Activated T-cell treated with anti-CD3 and anti-CD28 coated beads for 4 hours (primary cell): Measurements from ENCODE around the gene TPGS1.

ENCODE experiments used
- DNase-seq: peaks from one replicate; pipeline ENCODE4 v3.0.0-alpha.2; 2020

TPGS1 gene

DNA sequence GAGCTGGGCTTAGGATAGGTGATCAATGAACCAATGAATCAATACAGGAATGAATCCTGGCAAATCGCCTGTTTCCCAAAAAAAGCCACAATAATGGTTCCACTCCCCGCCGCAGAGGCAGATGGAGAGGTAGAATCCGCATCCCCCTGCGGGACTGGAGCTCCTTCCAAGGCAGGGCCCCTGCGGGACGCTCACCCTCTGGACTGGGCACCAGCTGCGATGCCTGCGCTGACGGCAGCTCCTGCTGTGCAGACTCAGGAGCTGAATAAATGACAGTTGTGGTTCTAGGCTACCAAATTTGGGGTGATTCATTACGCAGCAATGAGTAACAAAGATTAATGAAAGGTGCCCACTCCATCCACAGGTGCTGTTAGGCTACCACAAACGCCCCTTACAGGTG is 15.4 kb downstream of the TPGS1 start:
- DNase-seq, result no peak

DNA sequence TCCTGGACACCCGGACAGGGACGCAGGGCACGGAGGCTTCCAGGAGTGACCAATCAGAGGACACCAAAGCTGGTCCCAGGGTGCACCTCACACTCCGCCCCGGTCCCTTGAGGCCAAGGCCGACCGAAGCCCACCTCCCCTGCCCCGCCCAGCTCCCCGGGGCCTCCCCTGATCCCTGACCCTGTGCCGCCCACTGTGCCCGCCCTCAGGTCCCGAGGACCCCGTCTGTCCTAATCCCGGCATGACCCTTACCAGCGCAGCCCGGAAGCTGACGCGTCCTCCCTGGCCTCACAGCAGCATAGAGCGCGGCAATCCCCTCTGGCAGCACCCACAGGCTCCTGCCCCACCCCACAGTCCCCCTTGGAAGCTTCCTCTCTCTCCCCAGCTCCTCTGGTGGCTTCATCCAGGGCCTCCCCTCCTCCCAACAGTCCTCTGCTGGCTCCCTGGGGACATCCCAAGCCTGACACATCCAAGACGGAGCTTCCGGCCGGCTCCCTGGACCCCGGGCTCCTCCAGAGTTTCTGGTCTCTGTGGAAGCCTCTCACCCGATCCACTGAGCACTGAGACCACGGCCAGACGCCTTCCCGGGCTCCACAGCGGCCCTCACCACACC is 16.9 kb downstream of the TPGS1 start:
- DNase-seq, result no peak

DNA sequence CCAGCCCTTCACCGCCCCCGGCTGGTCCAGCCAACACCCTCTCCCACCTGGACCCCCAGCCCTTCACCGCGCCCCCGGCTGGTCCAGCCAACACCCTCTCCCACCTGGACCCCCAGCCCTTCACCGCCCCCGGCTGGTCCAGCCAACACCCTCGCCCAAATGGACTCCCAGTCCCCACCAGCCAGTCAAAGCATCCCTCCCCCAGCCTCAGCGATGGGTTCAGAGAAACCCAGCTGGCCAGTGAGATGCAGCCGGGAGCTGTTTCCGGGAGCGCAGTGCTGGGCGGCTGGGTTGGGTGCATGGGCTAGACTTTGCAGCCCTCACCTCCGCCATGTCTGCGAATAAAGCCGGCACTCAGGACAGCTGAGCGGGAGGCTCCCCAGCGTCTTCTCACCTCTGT is 17.7 kb downstream of the TPGS1 start:
- no peak for DNase-seq

DNA sequence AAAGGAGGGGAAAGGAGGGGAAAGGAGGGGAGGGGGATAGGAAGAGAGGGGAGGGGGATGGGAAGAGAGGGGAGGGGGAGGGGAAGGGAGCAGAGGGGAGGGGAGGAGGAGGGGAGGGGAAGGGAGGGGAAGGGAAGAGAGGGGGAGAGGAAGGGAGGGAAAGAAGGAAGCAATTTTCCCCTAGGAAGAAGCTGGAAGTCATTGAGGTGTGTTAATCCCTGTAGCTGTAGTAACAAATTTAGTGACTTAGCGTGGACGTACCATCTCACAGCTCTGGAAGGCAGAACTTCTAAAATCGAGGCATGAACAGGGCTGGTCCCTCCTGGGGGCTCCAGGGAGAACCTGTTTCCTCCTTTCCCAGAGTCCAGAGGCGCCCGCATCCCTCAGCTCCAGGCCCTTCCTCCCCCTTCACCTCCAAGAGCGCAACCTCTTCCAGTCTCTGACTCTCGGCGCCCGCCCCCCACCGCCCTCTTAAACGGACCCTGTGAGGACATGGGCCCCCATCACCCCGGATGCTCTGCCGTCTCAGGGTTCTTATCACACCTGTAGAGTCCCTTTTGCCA is 18.6 kb downstream of the TPGS1 start:
- DNase-seq, result no peak

DNA sequence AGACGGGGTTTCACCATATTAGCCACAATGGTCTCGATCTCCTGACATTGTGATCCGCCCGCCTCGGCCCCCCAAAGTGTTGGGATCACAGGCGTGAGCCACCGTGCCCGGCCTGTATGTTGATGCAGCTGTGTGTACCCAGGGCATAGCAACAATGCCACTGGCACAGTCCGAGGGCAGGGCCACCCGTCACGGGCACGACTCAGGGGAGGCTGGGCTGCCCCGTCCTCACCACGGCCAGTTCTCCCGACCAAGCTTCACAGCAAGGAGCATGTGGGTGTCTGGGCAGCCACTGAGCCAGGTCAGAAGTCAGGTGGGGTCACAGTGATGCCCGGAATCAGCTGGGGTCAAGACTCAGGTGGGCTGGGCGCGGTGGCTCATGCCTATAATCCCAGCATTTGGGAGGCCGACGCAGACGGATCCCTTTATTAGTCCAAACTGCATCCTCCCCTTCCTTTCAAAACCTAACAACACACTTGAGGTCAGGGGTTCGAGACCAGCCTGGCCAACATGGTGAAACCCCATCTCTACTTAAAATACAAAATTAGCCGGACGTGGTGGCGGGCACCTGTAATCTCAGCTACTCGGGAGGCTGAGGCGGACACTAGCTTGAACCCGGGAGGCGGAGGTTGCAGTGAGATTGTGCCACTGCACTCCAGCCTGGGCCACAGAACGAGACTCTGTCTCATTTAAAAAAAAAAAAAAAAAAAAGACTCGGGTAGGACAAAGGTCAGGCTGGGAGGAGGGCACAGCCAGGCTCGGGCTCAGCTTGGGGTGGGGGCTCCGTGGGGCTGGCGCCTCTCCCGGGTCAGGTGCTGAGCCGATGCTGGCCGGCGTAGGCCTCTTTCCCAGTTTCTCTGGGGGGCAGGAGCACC is 23.1 kb downstream of the TPGS1 start:
- DNase-seq, result no peak

DNA sequence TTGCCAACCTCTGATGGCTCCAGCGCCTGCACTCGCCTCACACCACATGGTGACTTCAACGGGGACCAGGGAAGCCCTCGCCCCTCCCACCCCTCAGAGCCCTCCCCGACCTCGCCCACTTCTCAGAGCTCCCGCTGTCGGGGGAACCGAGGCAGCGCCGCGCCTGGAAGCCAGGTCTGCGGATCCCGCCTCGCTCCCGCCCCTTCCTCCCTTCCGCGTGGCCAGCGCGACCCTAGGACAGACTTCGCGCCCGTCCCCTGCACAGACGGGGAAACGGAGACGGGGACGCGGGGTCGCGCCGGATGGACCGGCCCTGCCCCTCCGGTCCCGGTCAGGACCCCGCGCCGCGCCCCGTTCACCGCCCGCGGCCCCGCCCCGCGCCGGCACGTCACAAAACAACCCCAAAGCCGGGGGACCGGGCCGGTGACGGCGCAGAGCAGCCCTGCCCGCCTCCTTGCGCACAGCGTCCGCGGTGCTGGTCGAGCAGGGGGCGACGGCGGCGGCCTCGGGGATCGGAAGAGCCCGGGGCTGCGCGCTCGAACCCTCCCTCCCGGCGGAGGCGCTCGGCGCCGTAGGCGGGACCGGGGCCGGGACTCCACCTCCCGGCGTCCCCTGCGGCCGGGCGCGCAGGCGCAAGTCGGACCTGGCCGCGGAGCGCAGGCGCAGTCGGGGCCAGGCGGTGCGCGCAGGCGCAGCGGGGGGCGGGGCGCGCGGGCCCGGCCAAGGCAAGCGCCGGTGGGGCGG is 23.9 kb downstream of the TPGS1 start:
- DNase-seq, result peak; percentile 85

DNA sequence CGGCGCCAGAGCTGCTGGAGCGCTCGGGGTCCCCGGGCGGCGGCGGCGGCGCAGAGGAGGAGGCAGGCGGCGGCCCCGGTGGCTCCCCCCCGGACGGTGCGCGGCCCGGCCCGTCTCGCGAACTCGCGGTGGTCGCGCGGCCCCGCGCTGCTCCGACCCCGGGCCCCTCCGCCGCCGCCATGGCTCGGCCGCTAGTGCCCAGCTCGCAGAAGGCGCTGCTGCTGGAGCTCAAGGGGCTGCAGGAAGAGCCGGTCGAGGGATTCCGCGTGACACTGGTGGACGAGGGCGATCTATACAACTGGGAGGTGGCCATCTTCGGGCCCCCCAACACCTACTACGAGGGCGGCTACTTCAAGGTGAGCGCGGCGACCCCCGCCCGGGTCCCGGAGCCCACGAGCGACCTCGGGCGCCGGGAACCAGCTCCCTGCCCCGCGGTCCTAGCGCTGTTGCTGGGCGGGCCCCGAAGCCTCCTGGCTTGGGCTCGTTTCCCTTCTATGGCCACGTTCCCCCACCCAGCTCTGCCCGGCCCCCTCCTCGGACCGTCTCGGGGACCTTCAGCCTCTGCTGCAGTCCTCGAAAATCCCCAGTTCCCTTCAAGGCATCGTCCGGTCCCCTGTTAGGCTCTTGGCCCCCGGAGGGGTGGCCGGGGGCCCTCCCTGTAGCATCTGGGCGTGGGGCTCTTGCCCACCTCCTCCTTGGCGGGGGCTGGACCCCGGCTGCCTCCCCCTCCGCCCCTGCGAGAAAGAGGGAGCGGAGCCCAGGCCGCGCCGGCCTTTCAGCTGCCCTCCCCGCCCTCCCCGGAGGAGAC is 24.7 kb downstream of the TPGS1 start, which contains the start of gene CDC34:
Gene CDC34, plus strand, starts transcription at position 8 of the 808 bp plus-strand sequence. Its CDS starts 172 bp downstream, at position 180.
- DNase-seq, result no peak

DNA sequence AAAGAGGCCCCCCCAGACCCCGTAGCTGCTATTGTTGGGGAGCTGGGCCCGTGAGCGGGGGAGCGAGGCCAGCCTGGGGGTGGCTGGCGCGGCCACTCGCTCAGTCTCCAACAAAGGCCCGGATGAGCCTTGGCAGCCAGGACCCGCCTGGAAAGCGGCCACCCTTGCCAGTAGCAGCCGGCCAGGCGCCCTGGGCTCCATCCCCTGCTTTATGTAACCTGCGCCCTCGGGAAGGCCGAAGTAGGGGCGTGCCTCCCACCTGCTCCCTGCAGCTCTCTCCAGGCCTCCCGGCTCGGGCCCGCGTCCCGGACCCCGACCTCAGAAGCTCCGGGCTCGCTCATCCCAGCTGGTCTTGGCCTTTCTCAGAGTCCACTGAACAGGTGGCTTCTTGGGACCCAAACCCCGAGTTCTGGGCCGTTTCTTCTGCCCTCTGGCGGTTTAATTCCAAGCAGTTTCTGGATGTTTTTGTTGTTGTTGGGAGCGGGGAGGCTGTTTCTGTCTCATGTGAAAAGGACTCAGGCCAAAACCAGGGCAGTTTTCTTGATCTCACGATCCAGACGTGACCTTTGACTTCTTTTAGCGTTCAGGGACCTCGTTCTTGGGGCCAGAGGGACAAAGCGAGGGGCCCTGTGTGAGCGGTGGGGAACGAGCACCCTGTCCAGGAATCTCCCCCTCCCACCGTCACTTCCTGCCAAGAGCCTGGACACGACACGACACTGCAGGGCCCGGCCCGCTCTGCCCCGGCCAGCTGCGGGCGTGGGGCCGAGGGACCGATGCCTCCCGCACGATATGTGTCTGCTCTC is 25.5 kb downstream of the TPGS1 start:
- DNase-seq, result peak; percentile 25

DNA sequence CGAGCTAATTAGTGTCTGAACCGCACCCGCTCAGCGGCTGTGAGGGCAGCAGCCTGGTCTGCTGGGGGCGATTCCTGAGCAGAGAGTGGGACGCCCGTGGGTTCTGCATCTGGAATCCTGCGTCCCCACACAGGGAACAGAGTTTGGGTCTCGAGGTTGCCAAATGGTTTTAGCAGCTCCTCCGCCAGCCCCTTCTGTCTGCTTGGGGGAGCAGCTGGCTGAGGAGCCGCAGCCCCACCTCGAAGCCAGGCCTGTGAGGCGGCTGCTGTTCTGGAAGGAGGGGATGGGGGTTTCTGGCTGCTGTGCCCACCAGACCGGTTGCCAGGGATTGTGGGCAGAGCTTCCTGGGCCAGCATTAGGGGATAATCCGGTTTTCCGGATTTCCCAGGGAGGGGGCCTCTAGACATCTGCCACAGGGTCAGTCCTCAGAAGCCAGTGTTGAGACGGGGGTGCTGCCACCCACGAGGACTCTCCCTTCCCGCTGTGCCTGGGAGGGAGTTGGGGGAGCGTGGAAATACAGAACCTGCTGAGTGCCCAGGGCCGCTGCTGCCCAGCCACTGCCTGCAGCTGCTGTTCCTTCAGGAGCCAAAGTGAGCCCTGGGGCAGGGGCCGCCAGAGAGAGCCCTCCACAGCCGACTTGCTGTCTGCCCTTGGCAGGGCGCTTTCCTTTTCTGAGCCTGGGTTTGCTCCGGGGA is 26.2 kb downstream of the TPGS1 start:
- no peak for DNase-seq

DNA sequence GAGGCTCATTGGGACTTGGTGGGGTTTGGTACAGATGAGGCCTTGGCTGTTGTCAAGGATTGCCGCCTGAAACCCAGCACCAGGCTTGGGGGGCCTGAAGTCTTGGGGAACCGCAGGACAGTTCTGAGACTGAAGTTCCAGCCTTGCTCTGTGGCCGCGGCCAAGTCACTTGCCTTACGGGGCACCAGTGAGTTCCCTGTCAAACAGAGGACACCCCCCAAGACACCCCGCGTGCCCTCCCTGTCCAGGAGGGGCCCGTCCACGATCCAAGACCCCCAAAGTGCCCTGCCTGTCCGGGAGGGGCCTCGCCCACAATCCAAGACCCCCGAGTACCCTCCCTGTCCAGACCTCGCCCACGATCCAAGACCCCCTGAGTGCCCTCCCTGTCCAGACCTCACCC is 26.8 kb downstream of the TPGS1 start:
- no peak for DNase-seq

DNA sequence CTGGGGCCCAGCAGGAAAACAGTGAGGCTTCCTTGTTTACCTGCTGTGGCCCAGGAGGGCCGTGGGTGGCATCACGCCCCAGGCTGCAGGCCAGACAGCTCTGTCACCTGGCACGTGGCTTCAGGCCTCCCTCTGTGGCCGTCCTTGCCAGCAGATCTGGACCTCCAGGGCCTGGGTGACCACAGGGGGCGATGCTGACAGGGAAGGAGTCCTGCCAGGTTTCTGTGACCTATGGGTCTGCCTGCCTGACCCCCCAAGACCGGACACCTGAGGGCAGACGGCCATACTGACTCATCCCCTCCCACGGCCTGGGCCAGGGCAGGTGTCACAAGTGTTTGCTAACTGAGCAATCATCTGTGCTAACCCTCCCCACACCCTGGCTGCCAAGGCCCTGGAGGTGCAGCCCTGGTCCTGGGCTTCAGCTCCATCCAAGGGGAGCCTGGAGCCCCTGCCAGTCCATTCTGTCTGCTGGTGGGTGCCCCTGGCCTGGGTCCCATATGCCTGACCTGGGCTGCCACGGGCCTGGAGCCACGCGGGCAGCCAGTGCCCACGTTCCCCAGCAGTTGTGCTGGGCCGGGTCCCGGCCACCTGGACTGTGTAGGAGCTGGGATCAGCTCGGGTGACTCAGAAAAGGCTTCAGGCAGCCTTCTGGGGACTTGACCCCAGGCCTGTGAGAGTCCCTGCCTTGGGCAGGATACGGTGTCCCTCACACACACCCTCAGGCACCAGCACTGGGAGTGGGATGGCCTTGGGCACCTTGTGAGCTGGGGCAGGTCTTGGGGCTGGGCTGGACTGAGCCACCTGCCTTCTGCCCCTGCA is 27.9 kb downstream of the TPGS1 start:
- no peak for DNase-seq

DNA sequence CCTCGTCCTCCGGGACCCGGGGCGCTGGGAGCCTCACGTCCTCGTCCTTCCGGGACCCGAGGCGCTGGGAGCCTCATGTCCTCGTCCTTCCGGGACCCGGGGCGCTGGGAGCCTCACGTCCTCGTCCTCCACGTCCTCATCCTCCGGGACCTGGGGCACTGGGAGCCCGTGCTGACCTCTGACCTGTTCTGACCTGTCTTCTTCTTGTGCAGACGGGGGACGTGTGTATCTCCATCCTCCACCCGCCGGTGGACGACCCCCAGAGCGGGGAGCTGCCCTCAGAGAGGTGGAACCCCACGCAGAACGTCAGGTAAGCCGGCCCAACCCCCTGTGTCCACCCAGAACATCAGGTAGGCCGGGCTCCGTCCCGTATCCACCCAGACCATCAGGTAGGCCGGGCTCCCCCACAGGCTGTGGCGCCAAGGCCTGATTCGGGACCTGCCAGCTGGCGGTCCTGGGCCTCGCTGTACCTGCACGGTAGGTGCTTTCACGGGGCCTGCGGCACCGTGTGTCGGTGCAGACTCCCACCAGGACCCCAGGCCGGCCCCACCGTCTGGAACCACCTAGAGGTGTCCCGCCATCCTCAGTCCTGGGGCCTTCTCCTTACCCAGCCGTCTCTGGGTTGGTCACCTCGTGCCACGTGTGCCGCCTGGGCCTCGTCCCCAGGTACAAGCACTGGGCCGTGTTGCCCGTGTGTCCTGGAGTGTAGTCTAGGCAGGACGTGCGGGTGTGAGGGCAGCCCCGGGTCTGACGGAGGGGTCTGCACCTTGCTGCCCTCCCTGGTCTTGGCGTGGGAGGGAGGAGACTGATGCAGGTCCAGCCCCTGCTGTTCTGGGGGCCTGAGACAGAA is 29.0 kb downstream of the TPGS1 start:
- no peak for DNase-seq

DNA sequence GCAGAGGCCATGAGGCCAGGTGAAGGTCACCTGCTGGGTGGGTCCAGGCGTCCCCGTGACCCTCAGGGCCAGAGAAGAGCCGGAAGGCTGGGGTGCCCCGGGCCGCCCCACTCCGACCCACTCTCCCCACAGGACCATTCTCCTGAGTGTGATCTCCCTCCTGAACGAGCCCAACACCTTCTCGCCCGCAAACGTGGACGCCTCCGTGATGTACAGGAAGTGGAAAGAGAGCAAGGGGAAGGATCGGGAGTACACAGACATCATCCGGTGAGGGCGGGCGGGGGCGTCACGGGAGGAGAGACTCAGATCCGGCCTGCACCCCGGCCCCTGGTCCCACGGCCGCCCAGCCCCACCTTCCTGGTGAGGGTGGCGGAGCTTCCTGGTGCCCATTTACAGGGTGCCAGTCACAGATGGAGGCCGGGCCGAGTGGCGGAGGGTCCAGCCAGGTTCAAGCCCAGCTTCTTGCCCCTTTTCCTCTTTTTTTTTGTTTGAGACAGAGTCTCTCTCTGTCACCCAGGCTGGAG is 29.6 kb downstream of the TPGS1 start:
- DNase-seq, result no peak

DNA sequence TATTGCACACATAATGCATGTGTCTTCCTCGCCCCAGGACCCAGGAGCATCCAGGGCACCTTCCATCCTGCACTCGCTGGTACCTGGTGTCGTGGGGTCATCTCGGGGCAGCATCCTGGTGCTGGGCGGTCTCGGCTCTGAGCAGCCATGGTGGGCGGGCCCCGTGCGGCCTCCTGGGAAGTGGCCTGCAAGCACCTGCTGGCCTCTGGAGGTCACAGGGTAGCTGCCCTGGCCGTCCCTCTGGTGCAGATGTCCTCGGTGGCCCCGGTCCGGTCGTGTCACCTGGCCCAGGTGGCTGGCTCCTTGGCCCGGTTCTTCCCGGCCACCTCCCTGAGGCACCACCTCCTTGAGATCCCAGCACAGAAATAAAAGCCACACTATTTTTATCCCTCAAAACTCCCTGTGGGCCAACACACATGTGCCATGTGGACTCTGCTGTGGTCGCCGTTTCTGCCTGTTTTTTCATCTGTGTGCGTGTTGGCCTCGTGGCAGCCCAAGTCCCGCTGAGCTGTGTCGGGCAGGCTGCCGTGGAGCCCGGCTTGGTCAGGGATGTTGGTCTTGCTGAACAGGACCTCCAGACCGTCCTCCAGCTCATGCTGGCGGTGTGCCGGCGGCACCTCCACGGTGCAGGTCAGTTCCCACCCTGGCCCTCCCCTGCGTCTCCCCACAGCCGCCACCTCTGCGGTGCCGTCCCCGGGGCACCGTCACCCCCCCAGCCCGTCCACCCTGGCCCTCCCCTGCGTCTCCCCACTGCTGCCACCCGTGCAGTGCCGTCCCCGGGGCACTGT is 31.5 kb downstream of the TPGS1 start:
- no peak for DNase-seq

DNA sequence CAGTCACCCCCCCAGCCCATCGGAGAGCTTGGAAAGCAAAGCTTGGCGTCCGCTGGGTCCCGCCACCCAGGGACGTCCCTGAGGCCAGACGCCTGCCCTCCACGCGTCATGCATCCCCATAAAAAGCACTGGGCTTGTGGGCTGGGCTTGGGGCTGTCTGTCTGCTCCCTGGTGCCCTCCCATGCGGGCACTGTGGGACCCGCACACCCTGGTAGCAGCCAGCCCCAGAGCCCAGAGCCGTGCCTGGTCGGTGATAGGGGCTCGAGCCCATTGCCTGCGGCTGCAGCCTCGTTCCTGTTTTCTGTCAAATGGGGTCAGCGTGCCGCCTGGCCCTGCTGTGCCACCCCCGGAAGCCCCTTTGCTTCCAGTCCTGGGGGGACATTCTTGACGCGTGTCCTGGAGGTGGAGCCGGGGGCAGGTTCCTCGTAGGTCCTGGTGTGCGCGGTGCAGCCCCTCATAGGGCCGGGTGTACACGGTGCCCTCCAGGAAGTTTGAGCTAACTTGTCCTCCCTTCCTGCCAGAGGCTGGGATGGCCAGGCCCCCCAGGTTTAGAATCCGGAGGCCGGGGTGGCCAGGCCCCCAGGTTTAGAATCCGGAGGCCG is 32.2 kb downstream of the TPGS1 start:
- DNase-seq, result no peak

DNA sequence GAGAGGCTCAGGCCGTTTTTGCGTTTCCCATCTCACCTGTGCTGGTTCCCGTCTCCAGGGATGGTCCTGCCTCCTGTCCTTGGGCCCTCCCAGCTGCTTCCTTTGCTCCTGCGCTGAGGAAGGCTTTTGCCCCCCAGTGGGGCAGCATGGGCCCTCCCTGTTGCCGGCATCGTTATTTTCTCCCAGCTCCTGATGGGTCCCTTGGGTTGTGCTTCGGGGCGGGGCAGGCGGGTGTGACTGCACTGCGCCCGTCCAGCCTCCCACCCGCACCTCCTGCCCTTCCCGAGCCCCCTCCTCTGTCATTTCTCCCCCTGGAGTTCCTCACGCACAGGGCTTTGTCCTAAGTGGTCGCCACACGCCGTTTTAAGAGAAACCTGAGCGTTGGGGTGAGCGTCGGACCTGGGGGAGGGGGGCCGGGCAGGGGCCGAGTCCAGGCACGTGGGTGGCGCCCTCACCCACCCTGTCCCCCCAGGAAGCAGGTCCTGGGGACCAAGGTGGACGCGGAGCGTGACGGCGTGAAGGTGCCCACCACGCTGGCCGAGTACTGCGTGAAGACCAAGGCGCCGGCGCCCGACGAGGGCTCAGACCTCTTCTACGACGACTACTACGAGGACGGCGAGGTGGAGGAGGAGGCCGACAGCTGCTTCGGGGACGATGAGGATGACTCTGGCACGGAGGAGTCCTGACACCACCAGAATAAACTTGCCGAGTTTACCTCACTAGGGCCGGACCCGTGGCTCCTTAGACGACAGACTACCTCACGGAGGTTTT is 33.8 kb downstream of the TPGS1 start:
- DNase-seq, result no peak

DNA sequence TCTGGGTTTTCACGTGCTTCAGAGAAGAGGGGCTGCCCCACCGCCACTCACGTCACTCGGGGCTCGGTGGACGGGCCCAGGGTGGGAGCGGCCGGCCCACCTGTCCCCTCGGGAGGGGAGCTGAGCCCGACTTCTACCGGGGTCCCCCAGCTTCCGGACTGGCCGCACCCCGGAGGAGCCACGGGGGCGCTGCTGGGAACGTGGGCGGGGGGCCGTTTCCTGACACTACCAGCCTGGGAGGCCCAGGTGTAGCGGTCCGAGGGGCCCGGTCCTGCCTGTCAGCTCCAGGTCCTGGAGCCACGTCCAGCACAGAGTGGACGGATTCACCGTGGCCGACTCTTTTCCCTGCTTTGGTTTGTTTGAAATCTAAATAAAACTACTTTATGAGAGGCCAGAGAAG is 34.4 kb downstream of the TPGS1 start:
- no peak for DNase-seq
